ENCODE results near the gene CFTR.
"Not testable (repeated sequence)": the region's sequence is repeated elsewhere in the genome, so short reads cannot be mapped to it uniquely, and the experiment has no call there.

Gene CFTR

GRCh38 chr7:117489911-117490310 is 10.1 kb downstream of the CFTR start:
- H4K20me1 ChIP-seq: no peaks in the 10 kb centered on the region
- no peaks in the 10 kb centered on the region for H3K27me3 ChIP-seq
- H3K4me3 ChIP-seq: no peak overlapping the region
- H3K36me3 ChIP-seq: no peaks in the 10 kb centered on the region
- H3K27ac ChIP-seq: no peak overlapping the region
- no peak for TF ChIP-seq Cebpa-rat (IDR thresholded peaks at IDR 0.05)
- H3K9me3 ChIP-seq (replicated peaks in 1 of 11): no peaks in the 10 kb centered on the region
- H3K4me1 ChIP-seq: peaks cover 0 to 11% (median 0%) of the 10 kb centered on the region in 10 experiments; a peak in 2 of 20 replicates
- no peak overlapping the region for H3K4me2 ChIP-seq
- no peak overlapping the region for H3K9ac ChIP-seq

DNA sequence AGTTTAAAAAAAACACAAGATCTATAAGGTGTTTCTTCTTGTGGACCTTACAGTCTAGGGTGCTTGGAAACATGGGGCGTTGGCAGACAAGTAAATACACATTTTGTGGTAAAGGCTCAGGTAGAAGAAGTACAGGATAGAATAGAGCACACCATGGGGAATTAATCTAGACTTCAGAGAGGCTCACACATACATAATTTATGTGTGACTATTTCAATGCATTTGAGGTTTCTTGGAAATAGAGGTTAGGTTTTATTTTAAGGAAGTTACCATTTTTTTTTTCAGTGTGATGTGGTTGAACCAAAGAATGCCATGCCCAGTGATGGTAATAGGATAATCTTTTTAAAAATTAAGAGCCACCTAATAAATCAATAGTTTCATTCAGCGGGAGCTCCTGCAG is 12.8 kb downstream of the CFTR start:
- Histone ChIP-seq H3K27ac (no peak overlapping the region), H3K36me3 (no peaks in the 10 kb centered on the region), H3K4me2 (no peak overlapping the region; a peak in 1 of 22 replicates), H3K9ac (no peak overlapping the region), H3K4me1 (peaks cover 0 to 11% (median 0%) of the 10 kb centered on the region in 10 experiments; a peak in 2 of 20 replicates), H4K20me1 (no peaks in the 10 kb centered on the region), H3K27me3 (no peaks in the 10 kb centered on the region), H3K9me3 (replicated peaks in 1 of 11) (no peaks in the 10 kb centered on the region), H3K4me3 (no peak overlapping the region)
- no peak for TF ChIP-seq Cebpa-rat (IDR thresholded peaks at IDR 0.05)

DNA sequence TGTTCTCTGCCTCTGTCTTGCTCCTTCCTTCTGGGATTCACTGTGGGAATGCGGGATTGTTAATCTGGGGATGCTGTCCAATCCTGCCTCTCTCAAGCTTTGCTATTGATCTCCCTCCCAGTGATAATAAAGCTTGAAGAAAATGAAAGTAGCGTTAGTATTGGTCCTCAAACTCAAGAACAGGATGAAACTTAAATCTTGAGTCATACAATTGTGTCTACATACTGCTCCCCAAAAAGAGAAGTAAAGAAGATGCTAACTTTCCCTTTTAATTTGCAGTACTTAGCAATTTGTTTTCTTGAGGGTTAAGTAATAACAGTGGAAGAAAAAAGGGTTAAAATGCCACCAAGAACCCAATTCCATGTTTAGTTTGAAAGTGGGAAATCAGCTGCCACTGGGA is 13.6 kb downstream of the CFTR start:
- Histone ChIP-seq H3K9ac (no peak overlapping the region), H3K27ac (no peak overlapping the region), H3K4me2 (peak overlapping the region in 3 of 11 experiments; percentile 17 to 34 (median 20); a peak in 3 of 22 replicates), H3K4me3 (no peak overlapping the region), H3K36me3 (no peaks in the 10 kb centered on the region), H3K9me3 (replicated peaks in 1 of 11) (no peaks in the 10 kb centered on the region), H3K4me1 (peaks cover 0 to 11% (median 0%) of the 10 kb centered on the region in 10 experiments; a peak in 2 of 20 replicates), H3K27me3 (no peaks in the 10 kb centered on the region), H4K20me1 (no peaks in the 10 kb centered on the region)
- TF ChIP-seq Cebpa-rat (IDR thresholded peaks at IDR 0.05): no peak

- no peaks in the 10 kb centered on the region for H4K20me1 ChIP-seq
- no peak overlapping the region for H3K4me2 ChIP-seq
- H3K36me3 ChIP-seq: no peaks in the 10 kb centered on the region
- H3K27me3 ChIP-seq: no peaks in the 10 kb centered on the region
- no peaks in the 10 kb centered on the region for H3K9me3 ChIP-seq (replicated peaks in 1 of 11)
- no peak for TF ChIP-seq Cebpa-rat (IDR thresholded peaks at IDR 0.05)
- no peak overlapping the region for H3K27ac ChIP-seq
- H3K9ac ChIP-seq: no peak overlapping the region
- peaks cover 0 to 11% (median 0%) of the 10 kb centered on the region in 10 experiments; a peak in 2 of 20 replicates for H3K4me1 ChIP-seq
- no peak overlapping the region for H3K4me3 ChIP-seq
Observed at GRCh38 chr7:117495308-117495707, 15.5 kb downstream of the CFTR start.

- Histone ChIP-seq H3K9me3 (replicated peaks in 1 of 11) (no peaks in the 10 kb centered on the region), H3K9ac (no peak overlapping the region), H3K27me3 (no peaks in the 10 kb centered on the region), H3K4me2 (no peak overlapping the region), H3K27ac (no peak overlapping the region), H4K20me1 (no peaks in the 10 kb centered on the region), H3K4me1 (no peaks in the 10 kb centered on the region), H3K36me3 (no peaks in the 10 kb centered on the region), H3K4me3 (no peak overlapping the region)
- no peak for TF ChIP-seq Cebpa-rat (IDR thresholded peaks at IDR 0.05)
Observed at GRCh38 chr7:117502331-117502730, 22.5 kb downstream of the CFTR start.

GRCh38 chr7:117505238-117505637 is 25.4 kb downstream of the CFTR start:
- H3K27ac ChIP-seq: no peak overlapping the region
- H3K27me3 ChIP-seq: no peaks in the 10 kb centered on the region
- H3K4me1 ChIP-seq: no peaks in the 10 kb centered on the region
- no peaks in the 10 kb centered on the region for H3K9me3 ChIP-seq (replicated peaks in 1 of 11)
- no peak overlapping the region for H3K4me2 ChIP-seq
- TF ChIP-seq Cebpa-rat (IDR thresholded peaks at IDR 0.05): no peak
- H3K36me3 ChIP-seq: no peaks in the 10 kb centered on the region
- no peak overlapping the region for H3K9ac ChIP-seq
- H4K20me1 ChIP-seq: no peaks in the 10 kb centered on the region
- no peak overlapping the region for H3K4me3 ChIP-seq

- no peak for TF ChIP-seq Cebpa-rat (IDR thresholded peaks at IDR 0.05)
- no peaks in the 10 kb centered on the region for H3K9me3 ChIP-seq (replicated peaks in 1 of 11)
- H4K20me1 ChIP-seq: no peaks in the 10 kb centered on the region
- H3K4me2 ChIP-seq: no peak overlapping the region
- no peaks in the 10 kb centered on the region for H3K27me3 ChIP-seq
- H3K9ac ChIP-seq: no peak overlapping the region
- no peak overlapping the region for H3K4me3 ChIP-seq
- H3K27ac ChIP-seq: no peak overlapping the region
- peaks cover 0 to 6% (median 4%) of the 10 kb centered on the region in 10 experiments; a peak in 7 of 20 replicates for H3K4me1 ChIP-seq
- no peaks in the 10 kb centered on the region for H3K36me3 ChIP-seq
Observed at GRCh38 chr7:117508676-117509075, 28.9 kb downstream of the CFTR start.

GRCh38 chr7:117517194-117517593 is 37.4 kb downstream of the CFTR start:
- not testable (repeated sequence) for H3K9me3 ChIP-seq (replicated peaks in 1 of 11); H3K4me1 ChIP-seq; H3K4me2 ChIP-seq; H3K27me3 ChIP-seq; H3K9ac ChIP-seq; H4K20me1 ChIP-seq; H3K36me3 ChIP-seq; H3K27ac ChIP-seq; H3K4me3 ChIP-seq

- no peaks in the 10 kb centered on the region for H3K9me3 ChIP-seq (replicated peaks in 1 of 11)
- no peaks in the 10 kb centered on the region for H3K27me3 ChIP-seq
- no peaks in the 10 kb centered on the region for H4K20me1 ChIP-seq
- H3K36me3 ChIP-seq: no peaks in the 10 kb centered on the region
- H3K4me3 ChIP-seq: no peak overlapping the region
- no peak for TF ChIP-seq Cebpa-rat (IDR thresholded peaks at IDR 0.05)
- H3K4me2 ChIP-seq: no peak overlapping the region
- H3K9ac ChIP-seq: no peak overlapping the region
- no peak overlapping the region for H3K27ac ChIP-seq
- H3K4me1 ChIP-seq: no peaks in the 10 kb centered on the region
Observed at GRCh38 chr7:117530390-117530789, 50.6 kb downstream of the CFTR start.

- no peak overlapping the region for H3K27ac ChIP-seq
- no peaks in the 10 kb centered on the region for H3K36me3 ChIP-seq
- no peak overlapping the region for H3K4me2 ChIP-seq
- H3K4me1 ChIP-seq: no peaks in the 10 kb centered on the region
- no peaks in the 10 kb centered on the region for H3K9me3 ChIP-seq (replicated peaks in 1 of 11)
- H3K27me3 ChIP-seq: no peaks in the 10 kb centered on the region
- H3K4me3 ChIP-seq: no peak overlapping the region
- H3K9ac ChIP-seq: no peak overlapping the region
- no peaks in the 10 kb centered on the region for H4K20me1 ChIP-seq
- no peak for TF ChIP-seq Cebpa-rat (IDR thresholded peaks at IDR 0.05)
Observed at GRCh38 chr7:117531595-117532244, 51.9 kb downstream of the CFTR start.
